H1 (cell line): Measurements from ENCODE around the gene RANBP17. TPM values are rescaled to one million over a fixed set of nuclear protein-coding genes. Genes with fewer than 3 reads are reported as not detected.

ENCODE experiments used
- CTCF ChIA-PET: fragments of 300-600 bp; sonication (Branson Sonifier 250); formaldehyde crosslinking; loops from one replicate; lab custom pipeline; 2021; ENCODE audit not compliant: partially characterized antibody; lab: Charles Lee
- POLR2A ChIA-PET: fragments of 300-600 bp; sonication (Branson Sonifier 250); formaldehyde crosslinking; loops from one replicate; lab custom pipeline; 2021; ENCODE audit warnings: inconsistent platforms; ENCODE audit not compliant: partially characterized antibody; lab: Charles Lee
- DNase-seq, 2 experiments: peaks; one replicate each; pipeline versions ENCODE4 v3.0.0 to v3.0.0-alpha.2; 2010 to 2022; ENCODE audit warnings: low spot score in 2 of 2, low read depth in 1 of 2, mixed read lengths in 1 of 2
- FAIRE-seq: peaks from 2 replicates; lab custom pipeline; 2011; peaks lifted over from hg19 to GRCh38; lab: Jason Lieb, UNC
- H2AFZ ChIP-seq: 2 replicates; pipeline ENCODE4 v1.8.1; 2012; ENCODE audit warnings: low read length, inconsistent platforms
- H2AK5ac ChIP-seq: 2 replicates; pipeline ENCODE4 v1.6.1; 2013; ENCODE audit warnings: low read depth, low read length
- H2BK120ac ChIP-seq: replicated peaks from 2 replicates; pipeline ENCODE3; 2013; ENCODE audit warnings: low read depth, low read length, inconsistent platforms
- H2BK12ac ChIP-seq: 2 replicates; pipeline ENCODE4 v1.6.1; 2013; ENCODE audit warnings: low read depth, low read length
- H2BK15ac ChIP-seq: 2 replicates; pipeline ENCODE4 v1.6.1; 2013; ENCODE audit warnings: low read length
- H2BK20ac ChIP-seq: 2 replicates; pipeline ENCODE4 v1.6.1; 2013; ENCODE audit warnings: low read length
- H2BK5ac ChIP-seq: 2 replicates; pipeline ENCODE4 v1.6.1; 2013; ENCODE audit warnings: low read depth, low read length
- H3K14ac ChIP-seq: 2 replicates; pipeline ENCODE4 v1.6.1; 2013; ENCODE audit warnings: inconsistent platforms; ENCODE audit not compliant: insufficient read length
- H3K18ac ChIP-seq: 2 replicates; pipeline ENCODE4 v1.6.1; 2013; ENCODE audit warnings: low read length; ENCODE audit errors: extremely low read depth
- H3K23ac ChIP-seq: 2 replicates; pipeline ENCODE4 v1.6.1; 2013; ENCODE audit warnings: inconsistent platforms; ENCODE audit not compliant: insufficient read length
- H3K23me2 ChIP-seq: 2 replicates; pipeline ENCODE4 v1.6.1; 2013; ENCODE audit warnings: low read depth, low read length
- H3K27ac ChIP-seq: 2 replicates; pipeline ENCODE4 v1.6.1; 2011; ENCODE audit warnings: low read depth, low read length, inconsistent platforms
- H3K27me3 ChIP-seq, 4 experiments: replicated peaks in 1 of 4; 1 replicate in 1 of 4; 2 replicates in 3 of 4; pipeline versions ENCODE4 v1.6.1 to v1.8.1; 2011 to 2013; ENCODE audit warnings: low read length in 3 of 4, mild to moderate bottlenecking in 3 of 4, inconsistent platforms in 2 of 4, mixed read lengths in 2 of 4, moderate library complexity in 1 of 4; ENCODE audit not compliant: control insufficient read depth in 3 of 4, insufficient read depth in 3 of 4; ENCODE audit errors: extremely low read depth in 1 of 4
- H3K36me3 ChIP-seq, 4 experiments: 2 replicates each; pipeline versions ENCODE4 v1.6.1 to v1.8.1; 2011 to 2013; ENCODE audit warnings: mild to moderate bottlenecking in 4 of 4, low read length in 3 of 4, moderate library complexity in 2 of 4, control low read depth in 1 of 4, inconsistent platforms in 1 of 4; ENCODE audit not compliant: insufficient read depth in 4 of 4, control insufficient read depth in 2 of 4
- H3K4ac ChIP-seq: replicated peaks from 2 replicates; pipeline ENCODE3; 2013; ENCODE audit warnings: low read length, low read depth, mixed read lengths, inconsistent platforms; ENCODE audit not compliant: insufficient read length
- H3K4me1 ChIP-seq, 4 experiments: replicated peaks in 1 of 4; 1 replicate in 1 of 4; 2 replicates in 3 of 4; pipeline versions ENCODE4 v1.6.1 to v1.8.1; 2011 to 2013; ENCODE audit warnings: low read length in 3 of 4, inconsistent platforms in 2 of 4, mixed read lengths in 1 of 4; ENCODE audit not compliant: insufficient read depth in 4 of 4, control insufficient read depth in 3 of 4
- H3K4me2 ChIP-seq, 2 experiments: 2 replicates each; pipeline versions ENCODE4 v1.6.1 to v1.8.1; 2011 to 2013; ENCODE audit warnings: low read depth in 2 of 2, low read length in 2 of 2, control low read depth in 1 of 2, inconsistent platforms in 1 of 2, mild to moderate bottlenecking in 1 of 2; ENCODE audit not compliant: insufficient read depth in 1 of 2
- H3K4me3 ChIP-seq, 4 experiments: fragments of 200-600, 300-600 bp in 1 of 4; sonication (generic), shearing (Covaris generic), sonication (Bioruptor Twin) in 1 of 4; 2 replicates each; pipeline versions ENCODE4 v1.5.1 to v1.8.1; 2011 to 2016; ENCODE audit warnings: low read length in 4 of 4, low read depth in 3 of 4, control low read depth in 2 of 4, inconsistent platforms in 2 of 4, mild to moderate bottlenecking in 2 of 4, mixed read lengths in 1 of 4, moderate library complexity in 1 of 4; ENCODE audit not compliant: insufficient read depth in 2 of 4; ENCODE audit errors: extremely low read depth in 1 of 4
- H3K56ac ChIP-seq: replicated peaks from 2 replicates; pipeline ENCODE3; 2013; ENCODE audit warnings: low read depth, mild to moderate bottlenecking, mixed read lengths, low read length, inconsistent platforms; ENCODE audit not compliant: insufficient read length
- H3K79me1 ChIP-seq: 2 replicates; pipeline ENCODE4 v1.6.1; 2013; ENCODE audit warnings: low read depth, low read length, control low read depth
- H3K79me2 ChIP-seq, 2 experiments: 2 replicates each; pipeline versions ENCODE4 v1.6.1 to v1.8.1; 2012 to 2013; ENCODE audit warnings: low read length in 2 of 2, mild to moderate bottlenecking in 2 of 2, inconsistent platforms in 1 of 2; ENCODE audit not compliant: insufficient read depth in 2 of 2, control insufficient read depth in 1 of 2
- H3K9ac ChIP-seq, 4 experiments: replicated peaks in 1 of 4; 1 replicate in 1 of 4; 2 replicates in 3 of 4; pipeline versions ENCODE4 v1.6.1 to v1.8.1; 2011 to 2013; ENCODE audit warnings: low read depth in 3 of 4, low read length in 3 of 4, control low read depth in 2 of 4, mild to moderate bottlenecking in 2 of 4, moderate library complexity in 2 of 4, inconsistent platforms in 1 of 4; ENCODE audit errors: extremely low read depth in 1 of 4
- H3K9me3 ChIP-seq, 2 experiments: 2 replicates each; pipeline versions ENCODE4 v1.6.1 to v1.8.1; 2012 to 2013; ENCODE audit warnings: mild to moderate bottlenecking in 2 of 2, moderate library complexity in 2 of 2, control low read depth in 1 of 2, inconsistent platforms in 1 of 2, low read depth in 1 of 2, low read length in 1 of 2, mixed read lengths in 1 of 2; ENCODE audit not compliant: insufficient read depth in 2 of 2
- H4K20me1 ChIP-seq, 2 experiments: replicated peaks in 1 of 2; 2 replicates each; pipeline versions ENCODE3 to v1.8.1; 2011 to 2013; ENCODE audit warnings: inconsistent platforms in 2 of 2, low read length in 2 of 2, mild to moderate bottlenecking in 1 of 2; ENCODE audit not compliant: insufficient read depth in 2 of 2, control insufficient read depth in 1 of 2
- H4K5ac ChIP-seq: 2 replicates; pipeline ENCODE4 v1.6.1; 2013; ENCODE audit warnings: low read length, low read depth, mixed read lengths, inconsistent platforms; ENCODE audit not compliant: insufficient read length
- H4K8ac ChIP-seq: 2 replicates; pipeline ENCODE4 v1.8.0; 2013; ENCODE audit warnings: mild to moderate bottlenecking, moderate library complexity, low read length, inconsistent platforms; ENCODE audit not compliant: insufficient read depth; ENCODE audit errors: extremely low read depth
- H4K91ac ChIP-seq: replicated peaks from 2 replicates; pipeline ENCODE3; 2013; ENCODE audit warnings: low read length, mixed read lengths, inconsistent platforms; ENCODE audit not compliant: insufficient read length
- BCL11A ChIP-seq, 2 experiments: IDR thresholded peaks; one replicate each; pipeline ENCODE4 v1.6.1; 2011; ENCODE audit warnings: low read depth in 2 of 2, low read length in 2 of 2, mild to moderate bottlenecking in 2 of 2
- WGBS, 2 experiments: shearing (Covaris generic) in 1 of 2; methylation state at CpG; one replicate each; pipeline versions ENCODE4 v1.1.6 to v1.1.7; 2013 to 2015; ENCODE audit warnings: low lambda C conversion rate in 2 of 2, mixed read lengths in 2 of 2, inconsistent platforms in 1 of 2, low coverage in 1 of 2, missing lambda C conversion rate in 1 of 2; ENCODE audit not compliant: insufficient replicate concordance in 2 of 2, insufficient coverage in 1 of 2, insufficient read length in 1 of 2; ENCODE audit errors: extremely low coverage in 1 of 2, missing lambda C conversion rate in 1 of 2; 5-methylcytosine and 5-hydroxymethylcytosine counted together
- polyA plus RNA-seq, 7 experiments: library from polyadenylated mRNA; depleted of rRNA in 3 of 7; stranded (reverse) in 5 of 7; unstranded in 2 of 7; fragments of >200 nt in 5 of 7; fragments of 200-250 nt in 2 of 7; gene quantifications; 1 replicate in 5 of 7; 2 replicates in 1 of 7; 4 replicates in 1 of 7; pipeline versions ENCODE4 v1.2.1 to v1.2.3, GENCODE V29; 2011 to 2013; ENCODE audit warnings: missing spikeins in 2 of 7, mixed read lengths in 2 of 7
- total RNA-seq: library from RNA; stranded (reverse); fragmentation: NEBNext Ultra II Directional; extraction: Animal tissue kit (Norgen Biotek cat#: 25700); gene quantifications from 2 replicates; pipeline ENCODE4 v1.2.1, GENCODE V29; 2021

RANBP17 gene
- total and polyA plus RNA-seq, 2 of the 8 experiments (the other 6 are each of a cell fraction or from before 2014, with no cell fraction given), result 8.6 to 21.3 TPM

- Histone ChIP-seq H3K36me3 (no peaks in the 10 kb centered on the region), H3K4me2 (no peak overlapping the region), H3K4ac (no peak overlapping the region), H4K5ac (no peak overlapping the region)
- 94% methylated on average over 3 of the region's 3 CpGs; no CpG with 5 or more reads in 1 of the 2 experiments for WGBS, 2 experiments
- TF ChIP-seq BCL11A (IDR thresholded peaks at IDR 0.05; ENCODE audit: low read depth in 2 of 2, low read length in 2 of 2), result no peak
- TF ChIP-seq, all 59 proteins: peak for 0
- no peak overlapping the region for H2BK5ac ChIP-seq
- DNase-seq (no peak), FAIRE-seq (no peak)
- no peak overlapping the region for H3K9ac ChIP-seq
- no peak overlapping the region for H3K4me3 ChIP-seq
- H3K4me1 ChIP-seq, result no peaks in the 10 kb centered on the region
- no peak overlapping the region for H3K23ac ChIP-seq
- no peak overlapping the region for H3K56ac ChIP-seq
- no peaks in the 10 kb centered on the region for H3K9me3 ChIP-seq
- no peak overlapping the region for H2BK20ac ChIP-seq
- H4K20me1 ChIP-seq, result no peaks in the 10 kb centered on the region
- H2AK5ac ChIP-seq, result no peak overlapping the region
- H3K23me2 ChIP-seq, result no peaks in the 10 kb centered on the region
- no peak overlapping the region for H4K91ac ChIP-seq
- H2BK15ac ChIP-seq, result no peak overlapping the region
- no peaks in the 10 kb centered on the region for H3K27me3 ChIP-seq
- no peak overlapping the region for H3K18ac ChIP-seq
- no peaks in the 10 kb centered on the region for H3K79me1 ChIP-seq
- H2BK12ac ChIP-seq, result no peak overlapping the region
- POLR2A ChIA-PET, result no interaction called here
- no peak overlapping the region for H3K27ac ChIP-seq
- H2AFZ ChIP-seq, result no peak overlapping the region
- H4K8ac ChIP-seq, result 0 out of 2 replicates have a peak overlapping the region, but pooled peaks have one; percentile 25
- H3K14ac ChIP-seq, result no peak overlapping the region
- H3K79me2 ChIP-seq, result no peaks in the 10 kb centered on the region
- CTCF ChIA-PET, result interaction anchor here (1.2 kb wide), 1 partner anchor 7 kb away, joined by 3 read pairs; no protein-coding TSS in a partner anchor
- H2BK120ac ChIP-seq, result no peak overlapping the region
Observed at GRCh38 chr5:171121638-171122037, 259.8 kb downstream of the RANBP17 start.
